GM10847 (cell line): ENCODE data around the gene TRAF3.

Experiments
- POLR2A ChIP-seq: IDR thresholded peaks from 2 replicates; pipeline ENCODE4 v1.6.1; 2011; ENCODE audit not compliant: insufficient read length; ENCODE audit errors: extremely low read depth

Gene TRAF3

GRCh38 chr14:102955636-102956408 is 178.6 kb downstream of the TRAF3 start:
- no peak for TF ChIP-seq POLR2A

GRCh38 chr14:102957222-102957621 is 180.0 kb downstream of the TRAF3 start:
- no peak for TF ChIP-seq POLR2A

DNA sequence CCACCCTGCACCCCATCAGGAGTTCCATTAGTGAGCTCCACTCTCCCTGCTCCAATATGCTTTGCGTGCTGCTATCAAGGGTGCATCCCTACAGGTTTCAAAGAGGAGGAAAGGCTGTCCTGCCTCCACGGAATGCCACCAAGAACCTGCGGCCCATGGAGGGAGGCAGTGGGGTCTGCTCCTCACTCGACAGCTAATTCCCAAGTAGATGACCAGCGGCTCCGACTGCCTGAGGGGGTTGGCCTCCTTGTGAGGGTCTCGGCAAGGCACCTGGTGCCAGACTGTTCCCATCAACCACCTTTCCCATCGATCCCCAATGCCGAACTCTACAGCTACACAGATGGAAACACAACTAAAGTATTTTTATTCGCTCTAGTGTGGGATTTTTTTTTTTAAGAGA is 181.2 kb downstream of the TRAF3 start:
- TF ChIP-seq POLR2A = no peak
